NCI-H774 (cell line): ENCODE measurements around the gene PIK3CB.
"Not testable (repeated sequence)": the region's sequence is repeated elsewhere in the genome, so short reads cannot be mapped to it uniquely, and the experiment has no call there.

Source experiments
- DNase-seq: peaks from one replicate; lab custom pipeline; 2025; lab: John Stamatoyannopoulos, UW

PIK3CB gene

DNA sequence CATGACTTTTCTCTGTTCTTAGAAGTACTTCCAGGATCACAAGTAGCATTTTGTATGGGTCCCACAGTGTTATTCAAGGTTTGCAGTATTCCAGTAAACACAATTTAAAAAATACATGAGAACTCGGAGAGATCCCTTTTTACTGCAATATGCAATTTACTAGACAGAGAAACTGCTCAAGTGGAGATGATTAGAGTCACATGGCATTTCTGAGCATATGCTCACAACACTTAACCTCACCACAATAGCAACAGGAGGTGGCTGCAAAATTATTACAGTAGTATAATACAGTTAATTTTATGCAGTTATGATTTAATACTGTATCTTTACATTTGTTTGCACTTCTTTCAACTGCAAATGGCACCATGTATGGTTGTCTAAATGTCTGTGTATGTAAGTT lies 87.5 kb downstream of the PIK3CB start:
- DNase-seq = no peak

- DNase-seq = no peak
These were observed 94.7 kb downstream of the PIK3CB start for GRCh38 chr3:138740072-138740471.

DNA sequence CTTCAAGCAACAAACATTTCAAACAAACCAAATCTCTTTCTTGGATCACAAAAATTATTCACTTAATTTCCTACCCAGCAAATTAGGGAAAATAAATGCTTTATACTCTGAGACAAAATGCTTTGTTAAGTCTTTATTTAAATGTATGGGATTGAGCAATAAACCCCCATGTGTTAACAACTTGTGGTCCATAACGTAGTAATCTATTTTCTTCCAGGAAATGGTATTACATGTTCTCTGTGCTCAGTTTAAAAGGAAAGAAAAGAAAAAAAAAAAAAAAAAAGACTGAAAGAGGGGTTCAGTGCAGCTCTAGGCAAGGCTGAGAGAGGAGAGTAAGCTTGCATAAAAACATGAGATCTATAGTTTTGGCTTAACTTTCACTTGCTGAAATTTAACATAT lies 102.3 kb downstream of the PIK3CB start:
- no peak for DNase-seq

DNA sequence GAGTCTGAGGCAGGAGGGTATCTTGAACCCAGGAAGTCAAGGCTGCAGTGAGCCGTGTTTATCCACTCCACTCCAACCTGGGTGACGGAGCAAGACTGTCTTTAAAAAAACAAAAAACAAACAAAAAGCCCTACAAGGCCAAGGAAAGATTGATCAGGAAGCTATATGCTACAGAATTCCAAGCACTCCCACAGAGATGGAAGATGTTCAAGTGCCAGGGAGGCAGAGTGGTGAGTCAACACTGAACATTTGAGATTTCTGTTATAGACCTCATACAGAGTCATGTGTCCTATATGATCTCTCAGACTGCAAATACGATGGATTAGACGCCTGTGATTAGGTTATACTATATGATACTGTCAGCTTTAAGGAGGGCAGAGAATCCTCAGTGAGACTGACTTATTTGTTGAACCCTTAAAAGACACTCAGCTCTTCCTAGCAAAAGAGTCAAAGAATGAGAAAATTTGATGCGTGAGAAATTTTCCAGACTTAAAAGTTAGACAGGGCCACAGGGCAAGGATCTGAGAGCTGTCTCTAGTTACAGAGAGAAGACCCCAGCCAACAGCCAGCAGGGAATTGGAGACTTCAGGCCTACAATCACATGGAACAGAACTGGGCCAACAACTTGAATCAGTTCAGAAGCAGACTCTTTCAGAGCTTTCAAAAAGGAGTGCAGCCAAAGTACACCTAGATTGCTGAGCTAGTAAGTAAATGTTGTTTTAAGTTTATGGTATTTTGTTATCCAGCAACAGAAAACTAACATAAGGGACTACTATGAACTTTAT lies 107.6 kb downstream of the PIK3CB start:
- DNase-seq = no peak

DNA sequence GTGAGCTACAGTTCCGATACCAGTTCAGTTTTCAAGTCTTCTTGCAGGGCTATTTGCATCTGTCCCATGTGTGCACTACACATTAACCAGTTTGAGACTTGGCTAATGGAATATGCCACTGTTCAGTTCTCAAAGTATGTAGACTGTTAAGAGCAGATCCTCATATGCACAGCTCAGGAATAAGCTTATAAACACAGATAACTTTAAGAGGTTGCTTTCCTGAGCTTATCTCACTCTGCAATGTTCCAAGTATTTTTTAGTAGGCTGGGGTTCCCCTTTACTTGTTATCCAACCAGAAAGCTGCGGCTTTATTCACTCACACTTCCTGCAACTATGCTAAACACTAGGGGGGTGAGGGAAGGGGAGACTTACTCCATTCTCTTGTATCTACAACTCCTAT lies 108.7 kb downstream of the PIK3CB start:
- not testable (repeated sequence) for DNase-seq

- no peak for DNase-seq
These were observed 109.6 kb downstream of the PIK3CB start for GRCh38 chr3:138725116-138725515.

GRCh38 chr3:138724443-138724842 lies 110.3 kb downstream of the PIK3CB start:
- DNase-seq = no peak

- DNase-seq = no peak
These were observed 115.9 kb downstream of the PIK3CB start for GRCh38 chr3:138718849-138719248.

GRCh38 chr3:138717348-138717747 lies 117.4 kb downstream of the PIK3CB start:
- DNase-seq = no peak

DNA sequence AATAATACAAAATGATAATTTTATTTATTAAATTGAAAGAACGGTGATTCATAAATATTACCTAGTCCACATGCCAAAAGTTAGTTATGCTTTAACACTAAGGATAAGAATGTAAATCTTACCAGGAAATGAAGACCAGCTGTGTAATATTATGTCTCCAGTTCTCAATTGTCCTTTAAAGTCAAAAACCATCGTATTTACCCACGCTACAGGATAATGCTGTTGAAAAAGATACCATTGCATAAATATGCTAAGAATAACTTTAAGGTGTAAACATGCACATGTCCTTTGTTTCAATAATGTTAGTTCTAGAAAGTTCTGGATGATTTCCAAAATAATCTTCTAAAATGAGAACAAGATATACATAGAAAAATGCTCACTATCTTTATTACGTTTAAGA lies 122.6 kb downstream of the PIK3CB start:
- DNase-seq = no peak

DNA sequence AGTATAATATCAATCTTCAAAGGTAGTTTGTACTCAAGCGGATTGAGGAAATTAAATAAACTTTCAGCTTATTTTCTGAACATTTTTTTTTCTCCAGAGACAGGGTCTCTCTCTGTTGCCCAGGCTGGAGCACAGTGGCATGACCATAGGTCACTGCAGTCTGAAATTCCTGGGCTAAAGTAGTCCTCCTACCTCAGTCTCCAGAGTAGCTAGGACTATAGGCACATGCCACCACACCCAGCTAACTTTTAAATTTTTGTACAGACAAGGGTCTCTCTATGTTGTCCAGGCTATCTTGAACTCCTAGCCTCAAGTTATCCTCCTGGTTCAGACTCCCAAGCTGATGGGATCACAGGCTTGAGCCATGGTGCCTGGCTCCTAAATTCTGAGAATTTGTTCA lies 129.1 kb downstream of the PIK3CB start:
- DNase-seq = no peak

DNA sequence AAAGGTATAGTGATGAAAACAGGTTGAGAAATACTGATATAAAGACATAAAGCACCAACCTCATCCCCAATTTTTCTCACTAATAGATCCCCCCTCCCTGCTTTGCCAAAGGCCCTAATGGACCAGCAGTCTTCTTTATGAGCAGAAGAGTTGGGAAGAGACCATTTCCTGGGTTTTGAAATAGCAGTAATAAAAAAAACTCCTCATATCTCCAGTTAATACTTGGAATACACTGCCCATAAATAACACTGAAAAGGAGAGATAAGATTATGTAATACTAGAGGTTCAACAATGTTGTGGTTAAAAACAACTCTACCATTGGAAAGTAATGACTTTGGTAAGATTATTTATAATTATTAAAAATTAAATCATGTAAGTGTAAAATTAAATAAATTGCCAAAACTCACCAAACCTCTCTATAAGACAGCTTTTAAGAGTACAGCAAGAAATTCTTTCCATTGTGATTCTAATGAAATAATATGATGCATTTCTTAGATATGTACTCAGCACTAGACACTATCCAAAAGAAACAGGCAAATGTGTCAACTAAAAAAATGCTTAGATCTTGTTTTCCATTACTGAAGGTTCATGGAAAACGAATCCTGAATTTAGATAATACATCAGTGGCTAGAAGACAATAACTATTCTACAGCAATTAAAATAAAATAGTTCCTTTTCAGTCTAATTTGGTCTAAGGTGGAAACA lies 137.9 kb downstream of the PIK3CB start:
- DNase-seq = no peak

- no peak for DNase-seq
These were observed 140.3 kb downstream of the PIK3CB start for GRCh38 chr3:138694287-138695007.

GRCh38 chr3:138692152-138692551 lies 142.6 kb downstream of the PIK3CB start:
- no peak for DNase-seq

- DNase-seq = no peak
These were observed 143.4 kb downstream of the PIK3CB start for GRCh38 chr3:138691351-138691750.

- DNase-seq = no peak
These were observed 144.7 kb downstream of the PIK3CB start for GRCh38 chr3:138690036-138690435.

GRCh38 chr3:138688871-138689299 lies 145.8 kb downstream of the PIK3CB start:
- no peak for DNase-seq

- no peak for DNase-seq
These were observed 147.5 kb downstream of the PIK3CB start for GRCh38 chr3:138687236-138687635.

GRCh38 chr3:138686771-138687221 lies 147.9 kb downstream of the PIK3CB start:
- DNase-seq = no peak

- DNase-seq = no peak
These were observed 150.3 kb downstream of the PIK3CB start for GRCh38 chr3:138684396-138684795.

GRCh38 chr3:138682648-138683047 lies 152.1 kb downstream of the PIK3CB start:
- DNase-seq = no peak

- no peak for DNase-seq
These were observed 153.1 kb downstream of the PIK3CB start for GRCh38 chr3:138681463-138682220.
